Central memory CD4-positive, alpha-beta T cell (primary cell): ENCODE measurements around the gene MDFI.

Experiments
- DNase-seq: peaks from one replicate; pipeline ENCODE4 v3.0.0; 2022

The MDFI gene

DNA sequence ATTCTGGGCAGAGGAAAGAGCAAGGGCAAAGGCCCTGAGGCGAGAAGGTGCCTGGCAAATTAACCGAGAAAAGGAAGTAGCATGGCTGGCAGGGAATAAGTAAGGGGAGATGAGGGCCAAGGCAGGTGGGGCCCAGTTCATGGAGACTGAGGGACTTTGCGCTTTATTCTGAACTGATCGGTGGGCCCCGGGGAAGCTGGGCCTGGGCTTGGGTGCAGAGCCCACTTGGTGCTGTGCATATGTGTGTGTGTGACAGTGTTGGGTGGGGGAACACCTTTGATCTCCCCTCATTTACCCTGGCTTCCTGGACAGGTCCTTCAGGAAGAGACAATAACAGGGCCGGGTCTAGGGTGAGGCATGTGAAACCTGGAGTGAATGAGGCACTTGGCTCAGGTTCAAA, 2.9 kb upstream of the MDFI start:
- no peak for DNase-seq

DNA sequence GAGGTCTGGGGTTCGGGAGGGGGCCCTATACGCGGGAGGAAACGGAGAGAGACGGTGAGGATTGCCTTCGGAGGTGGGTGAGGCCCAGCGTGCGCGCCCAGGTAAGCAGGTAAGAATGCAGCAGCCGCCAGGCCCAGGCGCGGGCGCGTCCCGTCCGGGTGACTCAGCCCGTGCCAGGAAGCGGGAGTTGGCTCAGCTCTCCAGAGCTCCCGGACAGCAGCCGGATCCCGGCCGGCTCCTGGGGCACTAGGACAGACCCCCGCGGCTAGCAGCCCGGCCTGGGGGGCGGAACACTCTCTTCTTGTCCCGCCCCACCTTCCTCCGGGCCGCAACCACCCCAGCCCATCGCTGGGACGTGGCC, 1.5 kb upstream of the MDFI start:
- DNase-seq, result no peak

DNA sequence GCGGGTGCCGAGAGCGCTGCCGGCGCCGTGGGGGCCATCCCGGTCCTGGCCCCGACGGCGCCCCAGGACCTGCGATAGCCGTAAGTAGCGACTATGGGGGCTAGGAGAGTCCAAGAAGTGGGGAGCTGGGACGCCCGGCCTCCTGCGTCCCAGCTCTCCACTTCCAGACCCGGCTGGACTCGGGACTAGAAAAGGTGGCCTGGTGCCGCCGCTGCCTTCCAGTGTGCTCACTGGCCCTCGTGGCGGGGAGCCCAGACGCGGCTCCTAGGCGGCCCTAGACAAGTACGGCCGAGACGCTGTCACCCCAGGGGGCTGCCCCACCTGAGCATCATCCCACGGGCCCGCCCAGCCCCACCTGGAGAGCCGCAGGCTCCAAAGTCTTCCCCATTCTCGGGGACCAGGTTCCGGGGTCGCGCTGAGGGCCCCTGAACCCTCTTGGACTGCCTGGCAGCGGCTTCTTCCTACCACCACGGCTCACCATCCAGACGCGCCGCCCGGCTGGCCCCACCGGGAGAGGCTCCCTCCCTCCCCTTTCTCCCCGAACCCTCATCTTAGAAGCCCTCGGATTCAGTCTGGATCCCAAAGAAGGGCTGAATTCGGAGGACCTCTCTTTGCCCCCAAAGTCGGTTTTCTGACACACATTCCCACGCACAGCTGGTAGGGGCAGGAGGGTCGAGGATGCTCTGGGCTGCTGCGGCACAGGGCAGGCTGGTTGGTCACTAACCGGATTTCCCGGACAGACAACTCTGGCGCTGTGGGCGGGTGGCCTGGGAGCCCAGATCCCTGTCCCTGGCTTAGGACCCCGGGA, 870 bp upstream of the MDFI start:
- no peak for DNase-seq

- DNase-seq, result no peak
Measured at GRCh38 chr6:41638935-41639808, 904 bp downstream of the MDFI start.

- no peak for DNase-seq
Measured at GRCh38 chr6:41639809-41640371, 1.6 kb downstream of the MDFI start.

GRCh38 chr6:41640426-41640825, 2.2 kb downstream of the MDFI start:
- no peak for DNase-seq

- DNase-seq, result no peak
Measured at GRCh38 chr6:41641352-41641925, 3.2 kb downstream of the MDFI start.

- no peak for DNase-seq
Measured at GRCh38 chr6:41642090-41642959, 4.1 kb downstream of the MDFI start.

GRCh38 chr6:41642960-41643898, 5.0 kb downstream of the MDFI start:
- no peak for DNase-seq

DNA sequence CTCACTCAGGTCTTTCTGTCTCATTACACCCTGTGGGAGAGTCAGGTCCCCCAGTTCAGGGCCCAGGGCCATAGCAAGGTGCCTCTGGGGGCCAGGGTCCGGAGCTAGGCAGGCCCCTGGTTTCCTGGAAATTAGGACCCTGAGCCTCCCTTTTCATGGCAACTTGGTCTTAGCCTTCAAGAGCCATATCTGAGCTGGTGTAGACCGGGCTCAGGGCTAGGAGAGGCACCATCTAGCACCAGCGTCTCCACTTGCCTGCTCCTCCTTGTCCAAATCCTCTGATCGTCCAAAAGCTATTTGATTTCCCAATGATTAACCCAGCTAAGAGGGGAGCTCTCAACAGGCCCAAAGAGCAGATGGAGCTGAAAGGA, 5.6 kb downstream of the MDFI start:
- no peak for DNase-seq

GRCh38 chr6:41644297-41644879, 6.1 kb downstream of the MDFI start:
- DNase-seq, result no peak

DNA sequence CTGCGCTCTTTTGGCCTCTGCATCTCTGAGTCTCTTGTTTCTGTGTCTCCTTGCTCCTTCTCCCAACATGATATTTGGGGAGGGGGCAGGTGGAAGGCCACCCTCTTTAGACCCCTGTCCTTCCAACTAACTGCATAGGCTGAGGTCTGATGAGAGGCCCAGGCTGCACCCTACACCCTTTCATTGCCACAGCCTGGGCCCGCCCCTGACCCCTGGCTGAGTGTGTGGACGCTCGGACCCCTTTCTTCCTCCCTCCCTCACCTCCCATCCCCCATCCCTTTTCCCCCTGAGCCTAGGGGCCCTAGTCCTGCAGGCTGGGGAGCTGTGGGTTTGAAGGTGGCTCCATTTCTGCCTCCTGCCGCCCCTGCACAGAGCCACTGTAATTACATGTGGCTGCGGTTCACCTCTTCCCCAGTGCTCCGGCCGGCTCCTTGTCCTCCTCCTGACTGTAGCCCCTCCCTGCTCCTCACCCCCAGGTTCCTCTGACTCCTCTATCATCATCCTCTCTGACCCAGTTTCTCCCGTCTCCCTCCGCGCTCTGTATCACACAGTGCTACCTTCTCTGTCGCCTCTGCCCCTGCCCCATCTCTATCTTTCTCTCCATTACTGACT, 6.8 kb downstream of the MDFI start:
- no peak for DNase-seq

- DNase-seq, result no peak
Measured at GRCh38 chr6:41646026-41646795, 7.9 kb downstream of the MDFI start.

- DNase-seq, result no peak
Measured at GRCh38 chr6:41647061-41647511, 8.8 kb downstream of the MDFI start.

- no peak for DNase-seq
Measured at GRCh38 chr6:41648070-41648585, 9.9 kb downstream of the MDFI start.

- no peak for DNase-seq
Measured at GRCh38 chr6:41648921-41649320, 10.7 kb downstream of the MDFI start.

GRCh38 chr6:41649596-41649995, 11.3 kb downstream of the MDFI start:
- no peak for DNase-seq

DNA sequence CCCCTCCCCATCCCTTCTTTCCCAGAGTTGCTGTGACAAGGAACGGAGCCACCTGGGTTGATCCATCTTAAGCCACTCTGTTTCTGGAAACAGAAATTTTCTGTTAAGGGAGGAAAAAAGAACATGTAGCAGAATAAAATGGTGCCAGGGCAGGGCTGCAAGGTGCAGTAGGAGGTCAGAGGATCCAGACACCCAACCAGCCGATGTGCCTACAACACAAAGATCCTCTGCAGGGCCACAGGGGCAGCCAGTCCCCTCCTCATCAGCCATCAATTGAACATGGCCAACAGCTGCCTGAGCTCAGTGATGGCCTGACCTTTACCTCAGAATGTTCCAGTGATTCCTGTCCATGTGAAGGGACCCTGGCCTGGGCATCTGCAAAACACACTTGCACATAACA, 11.9 kb downstream of the MDFI start:
- DNase-seq, result no peak

DNA sequence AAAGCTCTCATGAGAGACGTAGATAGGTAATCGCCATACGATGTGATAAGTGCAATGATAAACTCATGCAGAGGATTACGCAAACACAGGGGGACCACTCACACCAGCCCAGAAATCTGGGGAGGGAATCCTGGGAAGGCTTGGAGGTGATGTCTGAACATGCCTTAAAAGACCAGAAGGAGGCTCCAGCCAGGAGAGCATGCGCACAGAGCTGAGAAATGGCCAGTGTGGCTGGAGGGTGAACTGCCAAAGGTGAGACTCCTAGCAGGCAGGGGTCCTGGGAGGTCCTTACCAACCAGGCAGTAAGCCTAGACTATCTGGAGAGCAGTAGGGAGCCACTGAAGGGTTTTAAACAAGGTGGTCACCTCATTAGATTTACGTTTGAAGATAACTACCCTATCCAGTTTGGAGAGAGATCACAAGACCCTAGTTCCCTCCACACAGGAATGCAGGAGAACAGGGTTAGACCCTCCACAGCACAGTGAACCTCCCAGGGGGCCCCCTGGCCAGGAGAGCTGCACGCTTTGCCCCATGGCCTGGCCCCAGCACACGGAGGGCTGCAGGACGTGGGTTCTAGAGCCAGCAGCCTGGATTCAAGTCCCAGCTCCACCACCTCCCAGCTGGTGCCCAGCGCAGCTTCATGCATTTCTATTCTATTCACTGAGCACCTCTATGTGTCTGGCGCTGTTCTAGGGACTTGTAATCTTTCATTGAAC, 13.1 kb downstream of the MDFI start:
- no peak for DNase-seq
